ENCODE data around the gene HIP1R.

DNA sequence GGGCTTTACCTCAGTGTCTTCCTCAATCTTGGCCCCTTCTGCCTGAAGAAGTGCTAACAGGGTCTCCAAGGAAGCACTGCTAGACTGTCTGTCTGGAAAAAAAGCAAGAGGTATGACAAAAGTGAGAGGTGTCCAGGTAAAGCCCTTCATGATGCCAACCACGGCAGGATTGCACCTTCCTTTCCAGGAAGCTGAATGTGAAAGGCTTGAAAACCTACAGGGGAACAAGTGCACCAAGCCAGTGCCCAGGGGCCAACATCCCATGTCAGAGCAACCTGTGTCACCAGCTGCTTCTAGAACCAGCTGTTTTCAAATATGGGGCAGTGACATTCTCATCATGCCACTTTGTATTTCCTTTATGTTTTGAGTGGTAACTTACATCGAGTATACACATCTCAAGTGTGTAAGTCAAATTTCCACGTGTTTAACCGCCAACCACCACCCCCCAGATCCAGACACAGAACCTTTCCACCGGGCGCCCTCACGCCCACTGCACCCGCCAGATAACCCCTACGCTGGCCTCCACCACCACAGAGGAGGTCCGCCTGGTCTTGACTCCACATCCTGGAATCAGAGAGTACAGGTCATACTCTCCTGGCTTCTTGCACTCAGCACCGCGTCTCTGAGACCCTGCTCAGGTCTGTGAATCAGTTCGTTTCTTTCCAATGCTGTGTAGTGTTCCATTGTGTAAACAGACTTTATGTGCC lies 33.4 kb downstream of the HIP1R start:
- TF ChIP-seq SP1 (IDR thresholded peaks at IDR 0.05; ENCODE audit: low read depth, low read length) (no peak), ESRRA (IDR thresholded peaks at IDR 0.05; ENCODE audit: low read length) (no peak), CTCF (IDR thresholded peaks at IDR 0.05 in 2 of 3, conservative IDR thresholded peaks at IDR 0.05 in 1 of 3; ENCODE audit: control insufficient read depth in 2 of 3, extremely low read depth in 1 of 3, insufficient read depth in 1 of 3, low read depth in 3 of 3, low read length in 3 of 3) (no peak), POLR2A (IDR thresholded peaks at IDR 0.05; ENCODE audit: low read depth, low read length) (no peak), CHD4 (IDR thresholded peaks at IDR 0.05) (no peak), GABPA (IDR thresholded peaks at IDR 0.05; ENCODE audit: low read depth) (no peak), CHD2 (IDR thresholded peaks at IDR 0.05; ENCODE audit: borderline replicate concordance, low read depth, low read length) (no peak), CREM (IDR thresholded peaks at IDR 0.05; ENCODE audit: low read depth) (no peak)

Measured in GM12878 (cell line).